HCT116 (cell line): Measurements from ENCODE around the gene DTNBP1. TPM values are rescaled to one million over a fixed set of nuclear protein-coding genes. Genes with fewer than 3 reads are reported as not detected.

ENCODE experiments used
- ATAC-seq: fragments of 200-7000 bp; cut with Tn5 transposase; 2 replicates; pipeline ENCODE4 v1.9.1; 2020; ENCODE audit warnings: mild to moderate bottlenecking, moderate library complexity
- BruUV-seq: library from RNA; stranded (reverse); fragments of 400-500 nt; replicated peaks from 2 replicates; lab custom pipeline; 2021; lab: Mats Ljungman, UMichigan
- CTCF ChIA-PET: fragments of 300-600 bp; sonication (Branson Sonifier 250); formaldehyde crosslinking; loops from one replicate; lab custom pipeline; 2021; ENCODE audit warnings: antibody characterized with exemption; lab: Charles Lee
- POLR2A ChIA-PET: fragments of 300-600, 350-600 bp; sonication (Branson Sonifier 250); formaldehyde crosslinking; loops from one replicate; lab custom pipeline; 2021; ENCODE audit warnings: antibody characterized with exemption; lab: Charles Lee
- RAD21 ChIA-PET, 2 experiments: fragments of 300-600 bp; sonication (Branson Sonifier 250); formaldehyde crosslinking; loops; one replicate each; lab custom pipeline; 2023; ENCODE audit warnings: low total read pairs in 2 of 2; ENCODE audit not compliant: uncharacterized antibody in 2 of 2, unreplicated experiment in 2 of 2, low non-redundant PET in 1 of 2; lab: Charles Lee
- DNase-seq: peaks from one replicate; pipeline ENCODE4 v3.0.0-alpha.2; 2010; ENCODE audit warnings: low read depth, low spot score
- H2AFZ ChIP-seq: fragments of 200-600 bp; shearing (Covaris generic), sonication (generic); 2 replicates; pipeline ENCODE4 v1.6.1; 2017; ENCODE audit warnings: low read depth, mixed run types, mixed read lengths, antibody characterized with exemption, low read length; ENCODE audit not compliant: poor library complexity, severe bottlenecking
- H3K27ac ChIP-seq: 2 replicates; pipeline ENCODE4 v1.5.1; 2012; ENCODE audit warnings: low read depth, low read length
- H3K27me3 ChIP-seq: fragments of 200-600 bp; sonication (generic); 2 replicates; pipeline ENCODE4 v1.6.1; 2016; ENCODE audit warnings: mixed run types, low read length, mixed read lengths; ENCODE audit not compliant: insufficient read depth
- H3K36me3 ChIP-seq, 2 experiments: fragments of 200-500 bp in 1 of 2; fragments of 200-600 bp in 1 of 2; sonication (Bioruptor generic) in 1 of 2; sonication (generic) in 1 of 2; 2 replicates each; pipeline versions ENCODE4 v1.5.1 to v1.6.1; 2014 to 2016; ENCODE audit warnings: low read length in 2 of 2, inconsistent platforms in 1 of 2, mixed read lengths in 1 of 2, mixed run types in 1 of 2; ENCODE audit not compliant: insufficient read depth in 2 of 2, control insufficient read depth in 1 of 2
- H3K4me1 ChIP-seq, 2 experiments: fragments of 200-600 bp in 1 of 2; sonication (generic) in 1 of 2; 2 replicates each; pipeline versions ENCODE4 v1.5.1 to v1.6.1; 2012 to 2017; ENCODE audit warnings: low read length in 2 of 2, inconsistent platforms in 1 of 2, mild to moderate bottlenecking in 1 of 2, mixed read lengths in 1 of 2, mixed run types in 1 of 2, moderate library complexity in 1 of 2; ENCODE audit not compliant: insufficient read depth in 2 of 2, control insufficient read depth in 1 of 2
- H3K4me2 ChIP-seq: fragments of 200-600 bp; sonication (generic); 2 replicates; pipeline ENCODE4 v1.6.1; 2017; ENCODE audit warnings: mixed run types, low read length, mixed read lengths
- H3K4me3 ChIP-seq, 2 experiments: fragments of 200-600 bp in 1 of 2; sonication (generic) in 1 of 2; replicated peaks in 1 of 2; 2 replicates each; pipeline ENCODE4 v1.5.1; 2011 to 2016; ENCODE audit warnings: low read length in 2 of 2, control low read depth in 1 of 2, low read depth in 1 of 2, mild to moderate bottlenecking in 1 of 2, mixed read lengths in 1 of 2, mixed run types in 1 of 2
- H3K79me2 ChIP-seq: fragments of 200-600 bp; sonication (generic); 2 replicates; pipeline ENCODE4 v1.6.1; 2017; ENCODE audit warnings: mild to moderate bottlenecking, mixed run types, low read length, moderate library complexity, mixed read lengths; ENCODE audit not compliant: insufficient read depth
- H3K9ac ChIP-seq: fragments of 200-600 bp; sonication (generic); 2 replicates; pipeline ENCODE4 v1.6.1; 2016; ENCODE audit warnings: low read length, mixed read lengths
- H3K9me2 ChIP-seq: fragments of 200-600 bp; sonication (generic), shearing (Covaris generic); 2 replicates; pipeline ENCODE4 v1.6.1; 2017; ENCODE audit warnings: mixed run types, mild to moderate bottlenecking, moderate library complexity; ENCODE audit not compliant: insufficient read depth
- H3K9me3 ChIP-seq, 2 experiments: fragments of 200-500 bp in 1 of 2; fragments of 200-600 bp in 1 of 2; sonication (Bioruptor generic) in 1 of 2; sonication (generic) in 1 of 2; 2 replicates each; pipeline ENCODE4 v1.6.1; 2014 to 2017; ENCODE audit warnings: low read length in 2 of 2, mixed read lengths in 2 of 2, inconsistent platforms in 1 of 2, low read depth in 1 of 2, mild to moderate bottlenecking in 1 of 2, mixed run types in 1 of 2, moderate library complexity in 1 of 2; ENCODE audit not compliant: control insufficient read depth in 1 of 2, insufficient read depth in 1 of 2
- H4K20me1 ChIP-seq: fragments of 200-600 bp; sonication (generic), shearing (Covaris generic); 2 replicates; pipeline ENCODE4 v1.6.1; 2017; ENCODE audit warnings: mixed run types, mild to moderate bottlenecking, moderate library complexity; ENCODE audit not compliant: insufficient read depth
- CBX3 ChIP-seq: IDR thresholded peaks from 2 replicates; pipeline ENCODE4 v1.6.1; 2012; ENCODE audit warnings: low read depth
- CEBPB ChIP-seq: IDR thresholded peaks from 2 replicates; pipeline ENCODE4 v1.6.1; 2012; ENCODE audit warnings: low read depth
- ELF1 ChIP-seq: IDR thresholded peaks from 2 replicates; pipeline ENCODE4 v1.6.1; 2012; ENCODE audit warnings: low read depth, borderline replicate concordance
- FOSL1 ChIP-seq: IDR thresholded peaks from 2 replicates; pipeline ENCODE4 v1.6.1; 2012; ENCODE audit warnings: low read depth
- JUND ChIP-seq: IDR thresholded peaks from 2 replicates; pipeline ENCODE4 v1.6.1; 2012
- intact Hi-C: fragments of 100-400 bp; cut with micrococcal nuclease; formaldehyde crosslinking; loops from 2 replicates; pipeline ENCODE4 v1.10.0; 2022
- total RNA-seq: library from RNA; stranded (reverse); gene quantifications from one replicate; pipeline ENCODE4 v1.2.1, GENCODE V29; 2021; ENCODE audit not compliant: unreplicated experiment

DTNBP1 gene
- total RNA-seq, 1 experiment from 2014 or later, result 16.7 TPM

DNA sequence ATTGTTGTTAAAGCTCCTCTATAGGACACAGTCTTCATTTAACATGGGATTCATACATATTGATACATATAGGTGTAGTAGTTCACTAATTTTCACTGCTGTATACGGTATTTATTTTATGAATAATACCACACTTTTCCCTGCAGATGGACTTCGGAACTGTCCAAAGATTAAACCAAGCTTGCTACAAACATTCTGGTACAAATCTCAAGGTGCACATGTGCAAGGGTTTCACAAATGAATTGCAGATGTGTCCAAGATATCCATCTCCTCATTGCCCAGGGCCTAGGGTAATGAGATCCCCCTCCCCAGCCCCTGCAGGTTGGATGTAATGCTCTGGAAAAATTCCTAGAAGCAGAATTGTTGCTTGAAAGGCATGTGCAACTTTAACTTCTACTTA lies 31.4 kb downstream of the DTNBP1 start:
- no peak overlapping the region for H3K4me3 ChIP-seq
- H3K36me3 ChIP-seq, result 0 out of 4 replicates have a peak, but pooled peaks cover 0 to under 1% of the 10 kb centered on the region in 2 experiments
- no peak overlapping the region for H3K27ac ChIP-seq
- ATAC-seq (no peak), DNase-seq (no peak)
- intact Hi-C loops, result no loop called here
- no peak for TF ChIP-seq CBX3
- TF ChIP-seq CEBPB, result no peak
- no peaks in the 10 kb centered on the region for H4K20me1 ChIP-seq
- no peak overlapping the region for H3K9ac ChIP-seq
- H3K79me2 ChIP-seq, result no peaks in the 10 kb centered on the region
- no peak overlapping the region for H2AFZ ChIP-seq
- H3K27me3 ChIP-seq, result no peaks in the 10 kb centered on the region
- no peaks in the 10 kb centered on the region for H3K9me3 ChIP-seq
- H3K4me1 ChIP-seq, result no peaks in the 10 kb centered on the region
- ChIA-PET CTCF (no interaction called here), POLR2A (no interaction called here), RAD21 (no interaction called here)
- H3K4me2 ChIP-seq, result no peak overlapping the region
- no peaks in the 10 kb centered on the region for H3K9me2 ChIP-seq
- BruUV-seq, result no TSS peak

DNA sequence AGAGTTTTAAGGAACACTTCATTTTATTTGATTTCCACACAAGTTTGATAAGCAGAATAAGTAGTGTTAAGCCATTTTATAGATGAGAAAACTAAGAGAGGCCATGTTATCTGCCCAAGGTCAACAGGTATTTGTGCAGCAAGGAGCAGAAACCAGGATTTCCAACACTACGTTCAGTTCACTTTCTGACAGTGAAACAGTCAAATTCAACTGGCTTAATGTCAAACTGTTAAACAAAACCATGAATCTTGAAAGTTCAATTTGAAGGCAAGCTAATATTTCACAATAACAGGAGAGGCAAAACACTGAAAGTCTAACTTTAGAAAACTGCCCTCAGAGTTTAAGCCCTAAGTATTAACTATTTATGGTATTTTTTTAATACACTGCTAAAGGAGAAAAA lies 32.6 kb downstream of the DTNBP1 start:
- TF ChIP-seq ELF1 (no peak), JUND (no peak), FOSL1 (no peak)
- TF ChIP-seq, all 23 proteins: peak for 0
- POLR2A ChIA-PET, result no interaction called here

More for the DNA sequence above, 32.6 kb downstream of the DTNBP1 start:
- Histone ChIP-seq H3K27me3 (no peaks in the 10 kb centered on the region), H3K9me3 (no peaks in the 10 kb centered on the region), H3K79me2 (no peaks in the 10 kb centered on the region), H3K4me3 (no peak overlapping the region), H3K4me2 (no peak overlapping the region), H2AFZ (no peak overlapping the region), H3K27ac (no peak overlapping the region), H4K20me1 (no peaks in the 10 kb centered on the region), H3K9me2 (no peaks in the 10 kb centered on the region), H3K9ac (no peak overlapping the region), H3K4me1 (no peaks in the 10 kb centered on the region), H3K36me3 (no peaks in the 10 kb centered on the region)
- CTCF ChIA-PET, result no interaction called here
- no peak for DNase-seq
- intact Hi-C loops, result no loop called here
- BruUV-seq, result no TSS peak
- no peak for ATAC-seq
- RAD21 ChIA-PET, result no interaction called here
